Hematopoietic multipotent progenitor cell treated with erythropoietin and hydrocortisone succinate and interleukin-3 and kit ligand, for 17 days (in vitro differentiated cells): Measurements from ENCODE around the gene ARHGEF17.
A peak's percentile ranks its signal among the peaks of the same experiment; 100 is the strongest.

Experiments used
- DNase-seq: peaks from one replicate; pipeline ENCODE4 v3.0.0-alpha.2; 2015; ENCODE audit warnings: low spot score

Gene ARHGEF17

DNA sequence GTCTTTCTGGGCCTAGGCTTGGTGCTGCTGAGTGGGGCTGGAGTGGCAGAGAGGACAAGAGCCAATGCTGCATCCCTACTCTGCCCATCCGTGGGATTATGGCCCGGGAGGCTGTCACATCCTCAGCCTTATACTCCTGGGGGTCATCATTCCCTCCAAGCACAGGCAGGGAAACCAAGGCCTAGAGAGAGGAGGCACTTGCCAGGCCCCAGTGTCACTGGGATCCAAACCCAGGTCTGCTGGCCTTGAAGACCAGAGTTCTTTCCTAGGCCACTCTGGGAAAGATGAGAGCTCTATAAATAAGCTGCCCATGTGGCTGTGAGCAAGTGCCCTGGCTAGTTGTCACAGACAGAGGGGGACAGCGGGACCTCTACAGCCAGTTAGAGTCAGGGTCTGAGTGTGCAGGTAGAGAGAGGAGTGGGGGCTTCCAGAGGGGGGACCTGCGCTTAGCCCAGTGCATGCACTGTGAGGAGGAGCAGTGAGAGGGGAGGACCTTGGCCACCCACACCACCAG lies 72.9 kb downstream of the ARHGEF17 start:
- no peak for DNase-seq

DNA sequence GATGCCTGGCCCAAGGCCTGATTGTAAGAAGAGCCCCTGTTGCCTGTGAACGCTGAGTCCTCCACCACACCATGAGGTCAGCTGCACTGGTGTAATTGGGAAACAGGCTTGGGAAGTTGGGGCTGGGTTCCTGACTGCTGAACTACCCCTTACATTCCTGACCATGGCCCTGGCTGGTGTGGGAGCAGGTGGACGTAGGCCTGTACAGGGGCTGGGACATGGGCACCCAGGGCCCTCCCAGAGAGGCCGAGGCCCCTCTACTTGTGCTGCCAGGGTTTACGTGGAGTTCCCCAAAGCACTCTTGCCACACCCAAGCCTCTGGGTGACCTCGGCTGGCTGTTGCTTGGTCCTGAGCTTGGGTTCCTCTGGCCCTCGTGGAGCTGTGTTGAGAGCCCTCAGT lies 73.5 kb downstream of the ARHGEF17 start:
- DNase-seq = no peak

DNA sequence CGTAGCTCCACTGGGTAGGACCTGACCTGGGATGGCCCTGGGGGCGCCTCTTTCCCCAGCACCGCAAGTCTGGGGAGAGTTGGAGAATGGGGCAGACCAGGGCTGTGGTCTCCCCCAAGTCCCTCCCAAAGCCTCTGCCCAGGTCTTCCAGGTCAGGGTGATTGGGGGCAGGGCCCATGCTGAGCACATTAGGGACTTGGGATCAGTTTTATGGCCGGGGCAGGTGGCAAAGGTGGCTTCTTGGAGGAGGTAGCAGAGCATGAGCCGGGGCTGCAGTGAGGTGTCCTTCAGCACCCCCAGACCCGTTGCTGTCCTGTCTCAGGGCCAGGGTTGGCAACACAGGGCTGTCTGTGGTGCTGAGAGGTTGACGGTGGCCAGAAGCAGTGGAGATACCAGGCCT lies 74.1 kb downstream of the ARHGEF17 start:
- no peak for DNase-seq

DNA sequence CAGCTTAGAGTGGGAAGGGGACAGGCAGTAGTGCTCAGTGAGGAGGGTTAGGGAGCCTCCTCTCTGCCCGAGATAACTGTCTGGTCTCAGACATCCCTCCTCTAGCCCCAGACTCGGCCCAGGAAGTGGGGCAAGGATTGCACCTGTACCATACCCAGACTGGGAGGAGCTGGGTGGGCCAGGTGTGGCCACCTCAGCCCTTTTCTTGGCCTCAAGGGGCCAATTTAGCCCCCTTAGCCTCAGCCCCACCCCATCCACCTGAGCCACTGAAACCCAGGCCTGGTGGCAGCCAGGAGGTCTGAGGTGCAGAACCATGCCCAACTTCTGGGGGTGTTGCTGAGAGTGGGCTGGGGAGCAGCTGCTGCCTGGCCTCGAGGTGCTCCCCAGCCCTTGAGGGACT lies 74.7 kb downstream of the ARHGEF17 start:
- DNase-seq = no peak

DNA sequence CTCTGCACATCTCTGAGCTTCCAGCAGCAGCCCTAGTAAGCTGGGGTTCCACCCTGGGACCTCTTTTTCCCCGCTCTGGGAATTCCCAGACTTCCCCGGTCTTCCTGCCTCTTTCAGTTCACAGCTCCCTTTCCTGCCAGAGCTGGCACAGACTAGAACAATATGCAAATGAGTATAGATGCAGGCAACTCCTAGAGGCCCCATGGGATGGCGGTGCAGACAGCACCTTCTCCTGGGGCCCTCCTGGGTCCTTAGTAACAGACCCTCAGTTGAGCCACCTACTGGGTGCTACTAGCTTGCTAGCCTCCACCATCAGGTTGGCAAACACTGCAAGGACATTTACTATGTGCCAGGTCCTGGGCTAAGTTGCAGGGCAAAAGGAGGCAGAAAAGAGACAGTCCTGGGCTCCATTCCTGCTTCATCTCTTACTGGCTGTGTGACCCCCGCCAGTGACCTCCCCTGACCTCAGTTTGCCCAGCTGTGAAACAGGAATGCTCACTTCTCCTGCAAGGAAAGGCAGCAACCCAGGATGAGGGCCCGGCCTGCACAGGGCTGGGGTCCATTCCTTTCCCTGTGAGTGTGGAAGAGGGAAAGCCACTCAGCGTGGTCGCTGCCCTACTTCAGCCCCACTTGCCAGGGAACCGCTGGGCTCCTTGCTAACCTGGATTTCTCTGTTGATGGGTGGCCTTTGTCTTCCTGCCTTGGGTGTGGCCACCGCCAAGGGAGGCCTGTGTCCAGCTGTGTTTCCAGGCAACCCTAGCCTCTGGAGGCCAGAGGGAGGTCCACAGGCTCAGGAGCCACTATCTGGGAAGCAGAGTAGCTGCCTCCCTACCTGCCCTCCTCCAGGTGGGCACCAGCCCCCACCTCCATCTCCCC lies 75.4 kb downstream of the ARHGEF17 start:
- DNase-seq = no peak

DNA sequence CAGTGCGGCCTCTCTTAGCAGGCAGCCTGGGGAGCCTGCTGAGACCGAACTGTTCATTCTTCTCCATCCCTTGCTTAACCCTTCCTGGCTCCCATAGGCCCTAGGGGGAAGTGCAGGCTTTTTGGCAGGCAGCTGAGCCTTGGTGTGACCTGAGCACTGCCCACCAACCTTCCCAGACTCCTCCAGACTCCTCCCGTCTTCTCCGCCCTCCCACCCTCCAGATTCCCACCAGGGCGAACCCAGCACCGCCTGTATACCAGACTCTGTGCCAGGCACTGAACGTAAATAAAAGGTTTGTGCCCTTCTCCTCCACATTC lies 76.0 kb downstream of the ARHGEF17 start:
- DNase-seq = no peak

DNA sequence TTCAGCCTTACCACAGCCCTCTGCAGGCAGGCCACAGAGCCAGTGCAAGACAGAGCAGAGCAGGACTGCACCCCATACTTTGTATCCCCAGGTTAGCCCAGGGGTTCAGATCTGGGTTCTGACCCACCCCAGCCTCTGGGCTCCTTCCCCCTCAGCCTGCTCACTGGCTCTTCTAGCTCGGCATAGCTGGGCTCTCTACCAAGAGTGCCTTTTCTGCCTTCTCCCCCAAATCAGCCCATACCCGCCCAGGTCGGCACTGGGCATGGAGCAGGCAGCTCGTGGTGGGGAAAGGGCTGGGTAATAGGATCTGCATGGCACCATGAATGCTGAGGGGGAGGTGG lies 76.4 kb downstream of the ARHGEF17 start:
- no peak for DNase-seq

DNA sequence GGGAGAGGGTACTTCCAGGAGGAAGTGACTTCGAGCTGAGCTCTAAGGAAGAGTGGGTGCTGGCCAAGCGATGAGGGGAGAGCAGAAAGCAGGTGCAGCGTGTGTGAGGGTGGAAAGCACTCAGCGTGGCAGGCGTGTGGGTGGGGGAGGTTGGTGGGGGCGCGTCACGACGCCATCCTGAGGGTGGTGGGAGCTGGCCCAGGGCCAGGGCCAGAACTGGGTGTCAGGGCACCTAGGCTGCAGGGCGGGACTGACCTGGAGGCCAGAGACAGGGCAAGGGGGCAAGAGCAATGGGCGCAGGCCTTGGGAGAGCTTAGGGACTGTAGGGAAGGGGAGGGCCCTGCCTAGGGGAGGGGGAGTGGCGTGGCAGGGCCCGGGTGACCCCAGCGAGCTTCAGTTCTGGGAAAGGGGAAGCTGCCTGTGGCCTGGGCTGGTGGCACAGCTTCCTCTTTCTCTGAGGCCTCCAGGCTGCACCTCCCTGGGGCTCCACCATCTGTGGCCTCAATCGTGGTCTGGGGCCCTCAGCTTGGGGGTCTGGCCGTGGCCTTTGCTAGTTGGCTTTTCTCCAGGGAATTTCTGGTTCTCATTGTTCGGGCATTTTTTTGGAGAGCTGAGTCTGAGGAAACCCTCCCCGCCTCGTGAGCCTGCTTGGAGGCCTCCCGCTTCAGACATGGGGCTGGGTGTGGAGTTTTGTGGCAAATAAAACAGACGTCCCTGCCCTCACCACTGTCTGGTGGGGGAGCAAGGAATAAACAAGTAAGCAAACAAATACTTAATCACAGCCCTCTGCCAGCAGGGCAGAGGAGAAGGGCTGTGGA lies 77.0 kb downstream of the ARHGEF17 start:
- DNase-seq = no peak

DNA sequence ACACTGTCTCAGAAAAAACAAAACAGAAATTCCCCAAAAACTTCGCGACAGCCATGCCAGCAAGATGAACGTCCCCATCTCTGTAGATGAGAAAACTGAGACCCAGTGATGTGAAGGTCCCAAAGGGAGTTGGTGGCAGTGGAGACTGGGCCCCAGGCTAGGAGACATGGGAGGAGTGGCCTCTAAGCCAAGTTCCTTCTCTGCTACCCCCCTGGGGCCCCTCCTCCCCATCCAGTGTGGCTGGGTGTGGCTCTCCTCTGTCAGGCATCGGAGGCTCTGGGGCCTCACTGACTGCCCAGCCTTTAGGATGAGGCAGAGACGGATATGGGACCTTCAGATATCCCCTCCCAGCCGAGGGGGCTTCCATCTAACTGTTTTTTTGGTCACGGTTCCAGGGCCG lies 77.9 kb downstream of the ARHGEF17 start:
- no peak for DNase-seq

DNA sequence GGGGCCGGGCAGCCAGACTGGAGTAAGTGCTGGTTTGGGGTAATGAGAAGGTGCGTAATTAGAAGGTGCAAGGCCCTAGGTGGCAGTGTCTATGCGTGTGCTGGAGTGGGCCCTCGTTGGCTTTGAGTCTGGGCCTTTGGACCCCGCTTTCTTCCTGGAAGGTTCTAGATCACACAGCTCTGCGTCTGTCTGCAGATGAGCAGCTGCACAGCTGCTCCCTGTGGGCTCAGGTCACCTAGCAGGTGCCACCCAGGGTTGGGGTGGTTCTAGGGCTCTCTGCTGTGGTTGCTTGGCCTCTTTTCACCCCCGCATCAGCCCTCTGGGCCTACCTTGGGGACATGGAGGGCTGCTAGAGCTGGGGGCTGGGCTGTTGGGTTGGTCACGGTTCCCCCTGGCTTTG lies 78.5 kb downstream of the ARHGEF17 start:
- no peak for DNase-seq

DNA sequence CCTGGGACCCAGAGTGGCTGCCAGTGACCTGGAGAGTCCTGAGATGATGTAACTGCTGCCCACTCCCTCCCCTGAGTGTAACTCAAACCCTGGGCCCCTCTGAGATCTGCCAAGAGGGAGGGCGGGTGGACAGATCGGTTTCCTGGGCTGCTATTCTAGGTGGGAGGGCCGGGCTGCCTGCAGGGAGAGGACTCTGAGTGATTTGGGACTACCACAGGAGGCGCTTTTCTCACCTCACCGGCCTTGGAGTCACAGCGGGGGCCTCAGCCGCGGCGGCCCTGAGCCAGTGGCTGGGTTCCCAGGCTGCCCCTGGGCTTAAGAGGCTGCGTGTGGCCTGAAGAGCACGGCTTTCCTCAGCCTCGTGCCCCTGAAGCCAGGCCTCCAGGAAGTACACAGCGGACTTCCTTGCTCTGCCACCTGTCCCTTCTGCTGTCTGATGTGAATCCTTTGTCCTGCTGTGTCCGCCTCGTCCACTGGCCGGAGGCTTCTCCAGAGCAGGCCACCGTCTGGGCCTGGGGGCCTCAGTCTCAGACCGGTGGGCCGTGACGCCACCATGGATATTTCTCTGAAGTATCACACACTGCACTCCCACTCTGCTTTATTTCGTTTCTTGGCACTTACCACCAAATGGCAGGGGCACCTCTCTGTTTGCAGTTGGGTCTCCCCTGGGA lies 79.7 kb downstream of the ARHGEF17 start:
- DNase-seq = no peak

DNA sequence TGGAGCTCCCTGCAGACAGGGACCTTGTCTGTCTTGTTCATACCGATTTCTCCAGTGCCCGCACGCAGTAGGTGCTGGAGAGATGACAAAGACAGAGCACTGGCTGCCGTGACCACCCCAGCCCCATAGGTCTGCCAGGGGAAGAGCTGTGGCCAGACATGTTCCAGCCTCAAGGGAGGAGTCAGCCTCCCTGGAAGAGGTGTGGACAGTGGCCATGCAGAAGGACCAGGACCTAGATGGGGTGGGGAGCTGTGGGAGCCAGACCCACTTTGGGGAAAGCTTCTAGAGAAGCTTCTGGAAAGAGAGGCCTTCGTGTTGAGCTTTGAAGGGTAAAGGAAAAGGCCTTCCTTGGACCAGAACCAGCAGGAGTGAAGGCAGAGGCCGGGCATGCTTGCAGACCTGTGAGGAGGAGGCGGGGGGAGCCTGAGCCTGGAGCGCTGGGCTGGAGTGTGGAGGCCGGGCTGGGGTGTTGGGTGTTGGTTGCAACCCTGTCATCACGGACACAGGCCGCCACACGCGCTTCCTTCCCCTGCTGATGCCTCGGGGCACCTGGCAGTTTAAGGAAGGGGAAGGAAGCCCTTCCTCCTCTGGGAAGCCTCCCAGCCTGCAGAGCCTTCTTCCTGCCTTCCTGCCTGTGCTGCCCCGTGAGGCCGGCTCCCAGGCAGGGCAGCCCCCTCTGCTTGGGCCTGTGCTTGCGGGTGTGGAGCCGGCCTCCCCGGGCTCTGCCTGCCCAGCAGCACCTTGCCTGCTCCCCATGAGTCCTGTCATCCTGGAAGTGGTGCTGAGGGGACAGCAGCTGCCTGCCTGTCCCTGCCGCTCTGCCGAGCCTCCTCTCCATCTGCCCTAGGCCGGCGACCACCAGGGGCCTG lies 80.4 kb downstream of the ARHGEF17 start:
- DNase-seq = no peak

DNA sequence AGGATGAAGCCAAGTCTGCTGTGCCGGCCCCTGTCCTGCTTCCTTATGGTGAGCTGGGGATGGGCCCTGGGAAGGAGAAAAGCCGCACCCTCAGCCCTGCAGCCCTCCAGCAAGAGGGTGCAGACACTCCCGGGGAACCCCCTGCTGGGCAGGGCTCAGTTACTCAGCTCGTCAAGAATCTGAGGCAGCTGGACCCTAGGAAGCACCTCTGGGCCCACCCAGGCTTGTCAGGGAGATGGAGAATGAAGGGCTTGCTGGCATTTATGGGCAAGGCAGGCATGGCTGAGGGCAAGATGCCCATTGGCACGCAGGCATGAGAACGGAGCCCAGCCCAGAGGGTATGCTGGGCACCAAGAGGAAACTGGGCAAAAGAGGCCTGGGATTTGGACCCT lies 81.1 kb downstream of the ARHGEF17 start:
- no peak for DNase-seq

DNA sequence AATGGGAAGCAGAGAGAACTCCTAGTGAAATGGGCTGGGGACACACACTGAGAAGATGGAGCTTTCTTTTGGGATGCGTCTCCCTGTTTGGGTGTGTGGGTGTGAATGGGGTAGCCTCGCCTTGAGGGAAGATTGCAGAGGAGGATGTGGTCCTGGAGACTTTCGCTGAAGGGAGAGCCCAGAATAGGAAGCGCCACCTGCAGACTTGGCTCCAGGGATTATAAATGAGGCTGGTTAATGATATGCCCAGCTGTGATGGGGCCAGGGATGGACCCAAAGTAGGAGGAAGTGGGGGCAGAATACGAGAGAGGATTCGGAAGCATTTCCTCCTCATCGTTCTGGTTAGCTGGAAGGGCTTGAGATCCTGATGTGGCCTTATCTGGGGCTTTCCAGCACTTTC lies 81.8 kb downstream of the ARHGEF17 start:
- no peak for DNase-seq

DNA sequence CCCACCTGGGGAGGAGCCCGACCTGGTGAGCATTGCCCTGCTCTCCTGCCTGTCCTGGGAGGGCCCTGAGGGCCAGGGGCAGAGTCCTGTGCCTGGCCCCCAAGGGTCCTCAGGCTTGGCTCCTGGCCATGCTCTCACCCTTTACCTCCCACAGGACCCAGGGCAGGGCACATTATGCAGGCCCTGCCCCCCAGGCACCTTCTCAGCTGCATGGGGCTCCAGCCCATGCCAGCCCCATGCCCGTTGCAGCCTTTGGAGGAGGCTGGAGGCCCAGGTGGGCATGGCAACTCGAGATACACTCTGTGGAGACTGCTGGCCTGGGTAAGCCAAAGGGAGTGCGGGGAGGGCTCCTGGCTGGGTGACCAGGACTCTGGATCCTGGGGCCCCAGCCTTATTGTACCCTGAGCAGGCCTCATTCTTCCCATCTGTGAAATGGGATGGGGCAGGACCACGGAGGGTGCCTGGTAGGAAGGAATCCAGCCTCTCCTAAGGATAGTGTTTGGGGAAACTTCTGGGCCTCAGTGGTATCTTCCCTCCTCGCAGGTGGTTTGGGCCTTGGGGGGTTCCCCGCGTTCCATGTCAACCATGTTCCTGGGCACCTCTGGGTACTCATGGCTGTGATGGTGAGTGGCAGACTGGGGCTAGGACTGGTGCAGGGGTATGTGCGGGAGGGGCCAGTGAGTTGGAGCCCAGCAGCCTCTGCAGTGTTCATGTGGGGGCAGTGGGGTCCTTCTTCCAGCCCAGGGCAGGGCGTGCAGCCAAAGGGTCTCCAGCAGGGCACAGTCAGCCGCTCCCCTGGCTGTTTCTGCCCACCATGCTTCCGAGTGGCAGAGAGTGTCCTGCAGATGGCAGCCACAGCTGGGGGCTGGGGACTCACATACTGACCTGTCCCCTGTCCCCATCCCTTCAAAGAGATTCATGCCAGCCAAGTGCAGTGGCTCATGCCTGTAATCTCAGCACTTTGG lies 82.8 kb downstream of the ARHGEF17 start:
- DNase-seq = no peak

DNA sequence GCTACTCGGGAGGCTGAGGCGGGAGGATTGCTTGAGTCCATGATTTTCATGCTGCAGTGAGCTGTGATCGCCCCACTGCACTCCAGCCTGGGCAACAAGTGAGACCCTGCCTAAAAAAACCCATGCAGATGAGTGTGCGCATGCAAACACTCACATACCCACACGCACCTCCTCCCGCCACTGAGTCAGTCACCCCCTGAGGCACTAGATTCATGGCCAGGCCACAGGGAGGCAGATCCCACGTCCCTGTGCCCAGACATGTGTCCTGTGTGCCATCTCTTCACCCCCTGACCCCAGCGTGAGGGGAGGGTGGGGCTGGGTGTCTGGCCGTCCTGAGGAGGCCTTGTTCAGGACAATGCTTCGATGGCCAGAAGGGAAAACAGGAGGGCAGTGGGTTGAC lies 83.6 kb downstream of the ARHGEF17 start:
- no peak for DNase-seq

DNA sequence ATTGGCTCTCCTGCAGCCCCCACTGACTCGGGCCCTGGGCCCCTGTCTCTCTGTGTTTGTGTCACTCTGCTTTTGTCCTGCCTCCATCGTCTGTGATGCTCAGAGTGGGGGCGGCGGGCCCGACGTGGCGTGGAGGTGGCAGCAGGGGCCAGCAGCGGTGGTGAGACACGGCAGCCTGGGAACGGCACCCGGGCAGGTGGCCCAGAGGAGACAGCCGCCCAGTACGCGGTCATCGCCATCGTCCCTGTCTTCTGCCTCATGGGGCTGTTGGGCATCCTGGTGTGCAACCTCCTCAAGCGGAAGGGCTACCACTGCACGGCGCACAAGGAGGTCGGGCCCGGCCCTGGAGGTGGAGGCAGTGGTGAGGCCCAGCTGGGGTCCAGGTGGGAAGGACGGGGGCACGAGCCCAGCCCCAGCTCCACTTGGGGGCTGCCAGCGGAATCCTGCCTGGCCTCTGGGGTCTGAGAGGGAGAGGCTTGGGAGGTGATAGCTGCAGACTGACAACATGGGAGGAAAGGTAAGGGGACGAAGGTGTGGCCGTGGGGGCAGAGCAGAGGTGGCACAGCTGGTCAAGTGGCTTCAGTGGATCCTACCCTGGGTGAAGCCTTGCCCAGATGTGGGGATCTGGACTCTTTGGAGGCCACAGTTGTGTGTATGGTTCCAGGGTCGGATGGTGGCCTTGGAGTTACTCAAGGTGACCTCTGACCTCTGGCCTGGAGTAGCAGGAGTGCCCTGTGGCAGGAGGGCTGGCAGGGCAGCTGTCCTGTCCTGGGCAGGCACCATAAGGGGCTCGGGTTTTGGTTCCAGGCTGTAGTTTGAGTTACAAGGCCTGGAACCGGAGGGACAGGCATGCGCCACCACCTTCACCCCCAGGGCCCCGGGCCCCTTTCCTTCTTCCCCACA lies 84.3 kb downstream of the ARHGEF17 start:
- no peak for DNase-seq

DNA sequence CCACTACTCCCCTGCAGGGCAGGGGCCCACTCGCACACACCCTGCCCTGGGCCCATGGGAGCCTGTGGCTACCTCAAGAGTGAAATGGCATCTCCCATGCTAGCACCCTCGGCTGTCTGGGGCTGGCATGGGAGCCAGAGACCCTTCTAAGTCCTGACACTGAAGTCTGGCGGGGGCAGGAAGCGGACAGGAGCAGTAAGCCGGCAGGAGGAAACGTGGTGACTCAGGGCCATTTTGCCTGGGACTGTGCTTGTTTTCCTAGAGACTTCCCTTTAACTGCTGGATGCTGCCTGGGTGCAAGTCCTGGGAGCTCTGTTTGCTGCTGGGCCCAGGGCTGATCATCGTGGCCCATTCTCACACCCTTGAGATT lies 84.9 kb downstream of the ARHGEF17 start:
- DNase-seq = no peak

DNA sequence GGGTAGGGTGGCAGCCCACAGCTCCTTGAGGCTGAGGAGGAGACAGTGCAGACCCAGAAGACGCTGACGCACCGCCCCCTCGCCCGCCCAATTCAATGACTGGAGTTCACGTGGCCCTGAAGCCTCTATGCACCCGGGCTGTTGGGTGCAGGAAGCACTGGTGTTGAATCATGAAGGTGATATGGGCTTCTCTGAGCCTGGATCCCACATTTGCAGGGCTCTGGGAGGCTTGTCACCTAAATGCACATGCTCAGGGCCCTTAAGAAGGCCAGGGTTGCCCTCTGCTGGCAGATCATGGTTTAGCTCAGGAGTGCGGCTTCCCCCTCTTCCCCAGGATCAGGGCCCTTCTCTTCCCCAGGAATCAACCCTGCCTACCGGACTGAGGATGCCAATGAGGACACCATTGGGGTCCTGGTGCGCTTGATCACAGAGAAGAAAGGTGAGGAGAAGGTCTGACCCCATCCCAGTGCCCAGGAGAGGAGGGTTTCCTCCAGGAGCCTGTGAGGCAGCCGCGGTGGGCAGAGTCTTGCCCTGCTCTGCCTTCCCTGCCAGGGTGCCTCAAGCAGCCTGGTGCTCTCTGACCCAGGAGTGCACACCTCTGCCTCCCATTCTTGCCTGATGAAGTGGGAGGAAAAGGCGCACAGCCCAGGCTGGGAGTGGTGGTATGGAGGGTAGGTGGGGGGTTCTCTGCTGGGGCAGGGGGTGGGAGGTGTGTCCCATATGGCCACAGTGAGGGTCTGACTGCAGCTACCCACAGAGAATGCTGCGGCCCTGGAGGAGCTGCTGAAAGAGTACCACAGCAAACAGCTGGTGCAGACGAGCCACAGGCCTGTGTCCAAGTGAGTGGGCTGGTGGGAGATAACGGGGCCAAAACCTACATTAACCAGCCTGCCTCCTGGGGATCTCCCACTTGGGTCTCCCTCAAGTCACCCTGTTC lies 85.7 kb downstream of the ARHGEF17 start:
- DNase-seq = peak; percentile 75
